A673 (cell line): Measurements from ENCODE around the gene HS6ST3. TPM values are rescaled to one million over a fixed set of nuclear protein-coding genes. Genes with fewer than 3 reads are reported as not detected.
"Not testable (repeated sequence)": the region's sequence is repeated elsewhere in the genome, so short reads cannot be mapped to it uniquely, and the experiment has no call there.

ENCODE experiments used
- BruUV-seq: library from RNA; stranded (reverse); fragments of 400-500 nt; replicated peaks from 2 replicates; lab custom pipeline; 2021; lab: Mats Ljungman, UMichigan
- CTCF ChIA-PET: fragments of 300-600 bp; sonication (Branson Sonifier 250); formaldehyde crosslinking; loops from one replicate; lab custom pipeline; 2022; ENCODE audit warnings: antibody characterized with exemption; lab: Charles Lee
- POLR2A ChIA-PET: fragments of 300-600 bp; sonication (Branson Sonifier 250); formaldehyde crosslinking; loops from one replicate; lab custom pipeline; 2022; ENCODE audit warnings: antibody characterized with exemption; ENCODE audit not compliant: low non-redundant PET; lab: Charles Lee
- DNase-seq: peaks from one replicate; pipeline ENCODE4 v3.0.0-alpha.2; 2015; ENCODE audit warnings: low spot score
- H3K27ac ChIP-seq: fragments of 200-600 bp; sonication (generic); 2 replicates; pipeline ENCODE4 v1.5.1; 2016; ENCODE audit warnings: mixed run types, low read depth, mild to moderate bottlenecking, mixed read lengths, antibody characterized with exemption, low read length; ENCODE audit not compliant: poor library complexity, severe bottlenecking
- H3K27me3 ChIP-seq: fragments of 200-600 bp; sonication (generic); replicated peaks from 2 replicates; pipeline ENCODE4 v1.6.1; 2017; ENCODE audit warnings: mixed run types, low read depth, mild to moderate bottlenecking, mixed read lengths, antibody characterized with exemption, low read length; ENCODE audit not compliant: insufficient read depth, poor library complexity
- H3K36me3 ChIP-seq: fragments of 200-600 bp; sonication (generic); 2 replicates; pipeline ENCODE4 v1.6.1; 2016; ENCODE audit warnings: mixed run types, mild to moderate bottlenecking, mixed read lengths, antibody characterized with exemption, low read length; ENCODE audit not compliant: insufficient read depth, poor library complexity, severe bottlenecking
- H3K4me1 ChIP-seq: fragments of 200-600 bp; sonication (generic); 2 replicates; pipeline ENCODE4 v1.6.1; 2017; ENCODE audit warnings: mixed run types, mild to moderate bottlenecking, mixed read lengths, antibody characterized with exemption, low read length; ENCODE audit not compliant: insufficient read depth, poor library complexity, severe bottlenecking
- H3K4me3 ChIP-seq: fragments of 200-600 bp; sonication (generic); 2 replicates; pipeline ENCODE4 v1.5.1; 2016; ENCODE audit warnings: low read depth, mixed run types, mild to moderate bottlenecking, mixed read lengths, low read length; ENCODE audit not compliant: poor library complexity, severe bottlenecking
- H3K9me3 ChIP-seq: fragments of 200-600 bp; sonication (generic); 2 replicates; pipeline ENCODE4 v1.6.1; 2016; ENCODE audit warnings: mixed run types, low read depth, mild to moderate bottlenecking, mixed read lengths, antibody characterized with exemption, low read length; ENCODE audit not compliant: poor library complexity, severe bottlenecking
- EZH2 ChIP-seq: fragments of 200-600 bp; sonication (generic); IDR thresholded peaks from 2 replicates; pipeline ENCODE4 v1.6.1; 2017; ENCODE audit warnings: borderline replicate concordance, low read depth, mild to moderate bottlenecking, mixed read lengths, antibody characterized with exemption, low read length; ENCODE audit not compliant: poor library complexity, severe bottlenecking
- intact Hi-C: fragments of 100-400 bp; cut with micrococcal nuclease; formaldehyde crosslinking; loops from one replicate; pipeline ENCODE4 v1.10.0; 2022; ENCODE audit not compliant: unreplicated experiment
- total RNA-seq: library from RNA; stranded (reverse); gene quantifications from 2 replicates; pipeline ENCODE4 v1.2.3, GENCODE V29; 2021
- TF ChIP-seq, protein P1 (sequence below): fragments of 300-800, 200-600 bp; sonication (generic); conservative IDR thresholded peaks from 2 replicates; pipeline ENCODE4 v1.5.1; 2017; ENCODE audit warnings: low read depth, mild to moderate bottlenecking, antibody characterized with exemption, low read length, moderate library complexity, mixed read lengths

Gene HS6ST3
- total RNA-seq, 1 experiment from 2014 or later = not detected

GRCh38 chr13:96109125-96109524 lies 19.2 kb downstream of the HS6ST3 start:
- no peak for TF ChIP-seq EZH2
- TF ChIP-seq, protein P1, sequence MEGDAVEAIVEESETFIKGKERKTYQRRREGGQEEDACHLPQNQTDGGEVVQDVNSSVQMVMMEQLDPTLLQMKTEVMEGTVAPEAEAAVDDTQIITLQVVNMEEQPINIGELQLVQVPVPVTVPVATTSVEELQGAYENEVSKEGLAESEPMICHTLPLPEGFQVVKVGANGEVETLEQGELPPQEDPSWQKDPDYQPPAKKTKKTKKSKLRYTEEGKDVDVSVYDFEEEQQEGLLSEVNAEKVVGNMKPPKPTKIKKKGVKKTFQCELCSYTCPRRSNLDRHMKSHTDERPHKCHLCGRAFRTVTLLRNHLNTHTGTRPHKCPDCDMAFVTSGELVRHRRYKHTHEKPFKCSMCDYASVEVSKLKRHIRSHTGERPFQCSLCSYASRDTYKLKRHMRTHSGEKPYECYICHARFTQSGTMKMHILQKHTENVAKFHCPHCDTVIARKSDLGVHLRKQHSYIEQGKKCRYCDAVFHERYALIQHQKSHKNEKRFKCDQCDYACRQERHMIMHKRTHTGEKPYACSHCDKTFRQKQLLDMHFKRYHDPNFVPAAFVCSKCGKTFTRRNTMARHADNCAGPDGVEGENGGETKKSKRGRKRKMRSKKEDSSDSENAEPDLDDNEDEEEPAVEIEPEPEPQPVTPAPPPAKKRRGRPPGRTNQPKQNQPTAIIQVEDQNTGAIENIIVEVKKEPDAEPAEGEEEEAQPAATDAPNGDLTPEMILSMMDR = no peak
- intact Hi-C loops = no loop called here
- no peaks in the 10 kb centered on the region for H3K4me1 ChIP-seq
- H3K9me3 ChIP-seq = no peaks in the 10 kb centered on the region
- H3K27ac ChIP-seq = no peak overlapping the region
- no peak overlapping the region for H3K4me3 ChIP-seq
- DNase-seq = no peak
- no peaks in the 10 kb centered on the region for H3K27me3 ChIP-seq
- CTCF ChIA-PET = no interaction called here
- POLR2A ChIA-PET = no interaction called here
- no TSS peak for BruUV-seq
- H3K36me3 ChIP-seq = no peaks in the 10 kb centered on the region

GRCh38 chr13:96112936-96113335 lies 23.0 kb downstream of the HS6ST3 start:
- POLR2A ChIA-PET = no interaction called here
- DNase-seq = no peak
- no peaks in the 10 kb centered on the region for H3K36me3 ChIP-seq
- CTCF ChIA-PET = no interaction called here
- H3K27ac ChIP-seq = no peak overlapping the region
- H3K9me3 ChIP-seq = no peaks in the 10 kb centered on the region
- H3K4me3 ChIP-seq = no peak overlapping the region
- BruUV-seq = no TSS peak
- no peaks in the 10 kb centered on the region for H3K27me3 ChIP-seq
- H3K4me1 ChIP-seq = no peaks in the 10 kb centered on the region
- intact Hi-C loops = no loop called here
- TF ChIP-seq, protein P1 = no peak
- TF ChIP-seq EZH2 = no peak

DNA sequence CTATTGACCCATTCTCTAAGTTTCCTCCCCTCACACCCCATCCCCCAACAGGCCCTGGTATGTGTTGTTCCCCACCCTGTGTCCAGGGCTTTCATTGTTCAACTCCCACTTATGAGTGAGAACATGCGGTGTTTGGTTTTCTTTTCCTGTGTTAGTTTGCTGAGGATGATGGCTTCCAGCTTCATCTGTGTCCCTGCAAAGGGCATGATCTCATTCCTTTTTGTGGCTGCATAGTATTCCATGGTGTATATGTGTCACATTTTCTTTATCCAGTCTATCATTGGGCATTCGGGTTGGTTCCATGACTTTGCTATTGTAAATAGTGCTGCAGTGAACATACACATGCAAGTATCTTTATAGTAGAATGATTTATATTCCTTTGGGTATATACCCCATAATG lies 25.5 kb downstream of the HS6ST3 start:
- intact Hi-C loops, H3K4me3 ChIP-seq, H3K36me3 ChIP-seq, BruUV-seq, POLR2A ChIA-PET, H3K9me3 ChIP-seq, DNase-seq, H3K27ac ChIP-seq, H3K4me1 ChIP-seq, CTCF ChIA-PET, H3K27me3 ChIP-seq: not testable (repeated sequence)

- H3K27me3 ChIP-seq = no peaks in the 10 kb centered on the region
- no peak overlapping the region for H3K27ac ChIP-seq
- BruUV-seq = no TSS peak
- no peaks in the 10 kb centered on the region for H3K9me3 ChIP-seq
- H3K4me1 ChIP-seq = no peaks in the 10 kb centered on the region
- POLR2A ChIA-PET = no interaction called here
- no peaks in the 10 kb centered on the region for H3K36me3 ChIP-seq
- intact Hi-C loops = no loop called here
- TF ChIP-seq EZH2 = no peak
- TF ChIP-seq, protein P1 = no peak
- CTCF ChIA-PET = no interaction called here
- no peak overlapping the region for H3K4me3 ChIP-seq
- no peak for DNase-seq
These were observed 30.0 kb downstream of the HS6ST3 start for GRCh38 chr13:96119921-96120320.
